H1 (cell line): ENCODE results near the gene HNRNPA3. TPM values are rescaled to one million over a fixed set of nuclear protein-coding genes. Genes with fewer than 3 reads are reported as not detected.

Experiments
- CTCF ChIA-PET: fragments of 300-600 bp; sonication (Branson Sonifier 250); formaldehyde crosslinking; loops from one replicate; lab custom pipeline; 2021; ENCODE audit not compliant: partially characterized antibody; lab: Charles Lee
- POLR2A ChIA-PET: fragments of 300-600 bp; sonication (Branson Sonifier 250); formaldehyde crosslinking; loops from one replicate; lab custom pipeline; 2021; ENCODE audit warnings: inconsistent platforms; ENCODE audit not compliant: partially characterized antibody; lab: Charles Lee
- DNase-seq, 2 experiments: peaks; one replicate each; pipeline versions ENCODE4 v3.0.0 to v3.0.0-alpha.2; 2010 to 2022; ENCODE audit warnings: low spot score in 2 of 2, low read depth in 1 of 2, mixed read lengths in 1 of 2
- FAIRE-seq: peaks from 2 replicates; lab custom pipeline; 2011; peaks lifted over from hg19 to GRCh38; lab: Jason Lieb, UNC
- H2AFZ ChIP-seq: 2 replicates; pipeline ENCODE4 v1.8.1; 2012; ENCODE audit warnings: low read length, inconsistent platforms
- H2AK5ac ChIP-seq: 2 replicates; pipeline ENCODE4 v1.6.1; 2013; ENCODE audit warnings: low read depth, low read length
- H2BK120ac ChIP-seq: replicated peaks from 2 replicates; pipeline ENCODE3; 2013; ENCODE audit warnings: low read depth, low read length, inconsistent platforms
- H2BK12ac ChIP-seq: 2 replicates; pipeline ENCODE4 v1.6.1; 2013; ENCODE audit warnings: low read depth, low read length
- H2BK15ac ChIP-seq: 2 replicates; pipeline ENCODE4 v1.6.1; 2013; ENCODE audit warnings: low read length
- H2BK20ac ChIP-seq: 2 replicates; pipeline ENCODE4 v1.6.1; 2013; ENCODE audit warnings: low read length
- H2BK5ac ChIP-seq: 2 replicates; pipeline ENCODE4 v1.6.1; 2013; ENCODE audit warnings: low read depth, low read length
- H3K14ac ChIP-seq: 2 replicates; pipeline ENCODE4 v1.6.1; 2013; ENCODE audit warnings: inconsistent platforms; ENCODE audit not compliant: insufficient read length
- H3K18ac ChIP-seq: 2 replicates; pipeline ENCODE4 v1.6.1; 2013; ENCODE audit warnings: low read length; ENCODE audit errors: extremely low read depth
- H3K23ac ChIP-seq: 2 replicates; pipeline ENCODE4 v1.6.1; 2013; ENCODE audit warnings: inconsistent platforms; ENCODE audit not compliant: insufficient read length
- H3K23me2 ChIP-seq: 2 replicates; pipeline ENCODE4 v1.6.1; 2013; ENCODE audit warnings: low read depth, low read length
- H3K27ac ChIP-seq: 2 replicates; pipeline ENCODE4 v1.6.1; 2011; ENCODE audit warnings: low read depth, low read length, inconsistent platforms
- H3K27me3 ChIP-seq, 4 experiments: replicated peaks in 1 of 4; 1 replicate in 1 of 4; 2 replicates in 3 of 4; pipeline versions ENCODE4 v1.6.1 to v1.8.1; 2011 to 2013; ENCODE audit warnings: low read length in 3 of 4, mild to moderate bottlenecking in 3 of 4, inconsistent platforms in 2 of 4, mixed read lengths in 2 of 4, moderate library complexity in 1 of 4; ENCODE audit not compliant: control insufficient read depth in 3 of 4, insufficient read depth in 3 of 4; ENCODE audit errors: extremely low read depth in 1 of 4
- H3K36me3 ChIP-seq, 4 experiments: 2 replicates each; pipeline versions ENCODE4 v1.6.1 to v1.8.1; 2011 to 2013; ENCODE audit warnings: mild to moderate bottlenecking in 4 of 4, low read length in 3 of 4, moderate library complexity in 2 of 4, control low read depth in 1 of 4, inconsistent platforms in 1 of 4; ENCODE audit not compliant: insufficient read depth in 4 of 4, control insufficient read depth in 2 of 4
- H3K4ac ChIP-seq: replicated peaks from 2 replicates; pipeline ENCODE3; 2013; ENCODE audit warnings: low read length, low read depth, mixed read lengths, inconsistent platforms; ENCODE audit not compliant: insufficient read length
- H3K4me1 ChIP-seq, 4 experiments: replicated peaks in 1 of 4; 1 replicate in 1 of 4; 2 replicates in 3 of 4; pipeline versions ENCODE4 v1.6.1 to v1.8.1; 2011 to 2013; ENCODE audit warnings: low read length in 3 of 4, inconsistent platforms in 2 of 4, mixed read lengths in 1 of 4; ENCODE audit not compliant: insufficient read depth in 4 of 4, control insufficient read depth in 3 of 4
- H3K4me2 ChIP-seq, 2 experiments: 2 replicates each; pipeline versions ENCODE4 v1.6.1 to v1.8.1; 2011 to 2013; ENCODE audit warnings: low read depth in 2 of 2, low read length in 2 of 2, control low read depth in 1 of 2, inconsistent platforms in 1 of 2, mild to moderate bottlenecking in 1 of 2; ENCODE audit not compliant: insufficient read depth in 1 of 2
- H3K4me3 ChIP-seq, 4 experiments: fragments of 200-600, 300-600 bp in 1 of 4; sonication (generic), shearing (Covaris generic), sonication (Bioruptor Twin) in 1 of 4; 2 replicates each; pipeline versions ENCODE4 v1.5.1 to v1.8.1; 2011 to 2016; ENCODE audit warnings: low read length in 4 of 4, low read depth in 3 of 4, control low read depth in 2 of 4, inconsistent platforms in 2 of 4, mild to moderate bottlenecking in 2 of 4, mixed read lengths in 1 of 4, moderate library complexity in 1 of 4; ENCODE audit not compliant: insufficient read depth in 2 of 4; ENCODE audit errors: extremely low read depth in 1 of 4
- H3K56ac ChIP-seq: replicated peaks from 2 replicates; pipeline ENCODE3; 2013; ENCODE audit warnings: low read depth, mild to moderate bottlenecking, mixed read lengths, low read length, inconsistent platforms; ENCODE audit not compliant: insufficient read length
- H3K79me1 ChIP-seq: 2 replicates; pipeline ENCODE4 v1.6.1; 2013; ENCODE audit warnings: low read depth, low read length, control low read depth
- H3K79me2 ChIP-seq, 2 experiments: 2 replicates each; pipeline versions ENCODE4 v1.6.1 to v1.8.1; 2012 to 2013; ENCODE audit warnings: low read length in 2 of 2, mild to moderate bottlenecking in 2 of 2, inconsistent platforms in 1 of 2; ENCODE audit not compliant: insufficient read depth in 2 of 2, control insufficient read depth in 1 of 2
- H3K9ac ChIP-seq, 4 experiments: replicated peaks in 1 of 4; 1 replicate in 1 of 4; 2 replicates in 3 of 4; pipeline versions ENCODE4 v1.6.1 to v1.8.1; 2011 to 2013; ENCODE audit warnings: low read depth in 3 of 4, low read length in 3 of 4, control low read depth in 2 of 4, mild to moderate bottlenecking in 2 of 4, moderate library complexity in 2 of 4, inconsistent platforms in 1 of 4; ENCODE audit errors: extremely low read depth in 1 of 4
- H3K9me3 ChIP-seq, 2 experiments: 2 replicates each; pipeline versions ENCODE4 v1.6.1 to v1.8.1; 2012 to 2013; ENCODE audit warnings: mild to moderate bottlenecking in 2 of 2, moderate library complexity in 2 of 2, control low read depth in 1 of 2, inconsistent platforms in 1 of 2, low read depth in 1 of 2, low read length in 1 of 2, mixed read lengths in 1 of 2; ENCODE audit not compliant: insufficient read depth in 2 of 2
- H4K20me1 ChIP-seq, 2 experiments: replicated peaks in 1 of 2; 2 replicates each; pipeline versions ENCODE3 to v1.8.1; 2011 to 2013; ENCODE audit warnings: inconsistent platforms in 2 of 2, low read length in 2 of 2, mild to moderate bottlenecking in 1 of 2; ENCODE audit not compliant: insufficient read depth in 2 of 2, control insufficient read depth in 1 of 2
- H4K5ac ChIP-seq: 2 replicates; pipeline ENCODE4 v1.6.1; 2013; ENCODE audit warnings: low read length, low read depth, mixed read lengths, inconsistent platforms; ENCODE audit not compliant: insufficient read length
- H4K8ac ChIP-seq: 2 replicates; pipeline ENCODE4 v1.8.0; 2013; ENCODE audit warnings: mild to moderate bottlenecking, moderate library complexity, low read length, inconsistent platforms; ENCODE audit not compliant: insufficient read depth; ENCODE audit errors: extremely low read depth
- H4K91ac ChIP-seq: replicated peaks from 2 replicates; pipeline ENCODE3; 2013; ENCODE audit warnings: low read length, mixed read lengths, inconsistent platforms; ENCODE audit not compliant: insufficient read length
- KDM4A ChIP-seq: IDR thresholded peaks from one replicate; pipeline ENCODE4 v1.7.1; 2012; ENCODE audit warnings: low read depth, mild to moderate bottlenecking, moderate library complexity, low read length, inconsistent platforms; ENCODE audit not compliant: severe bottlenecking
- RFX5 ChIP-seq: IDR thresholded peaks from 2 replicates; pipeline ENCODE4 v1.6.1; 2011; ENCODE audit warnings: low read depth, low read length, improper control_type of control experiment, borderline replicate concordance
- WGBS, 2 experiments: shearing (Covaris generic) in 1 of 2; methylation state at CpG; one replicate each; pipeline versions ENCODE4 v1.1.6 to v1.1.7; 2013 to 2015; ENCODE audit warnings: low lambda C conversion rate in 2 of 2, mixed read lengths in 2 of 2, inconsistent platforms in 1 of 2, low coverage in 1 of 2, missing lambda C conversion rate in 1 of 2; ENCODE audit not compliant: insufficient replicate concordance in 2 of 2, insufficient coverage in 1 of 2, insufficient read length in 1 of 2; ENCODE audit errors: extremely low coverage in 1 of 2, missing lambda C conversion rate in 1 of 2; 5-methylcytosine and 5-hydroxymethylcytosine counted together
- polyA plus RNA-seq, 7 experiments: library from polyadenylated mRNA; depleted of rRNA in 3 of 7; stranded (reverse) in 5 of 7; unstranded in 2 of 7; fragments of >200 nt in 5 of 7; fragments of 200-250 nt in 2 of 7; gene quantifications; 1 replicate in 5 of 7; 2 replicates in 1 of 7; 4 replicates in 1 of 7; pipeline versions ENCODE4 v1.2.1 to v1.2.3, GENCODE V29; 2011 to 2013; ENCODE audit warnings: missing spikeins in 2 of 7, mixed read lengths in 2 of 7
- total RNA-seq: library from RNA; stranded (reverse); fragmentation: NEBNext Ultra II Directional; extraction: Animal tissue kit (Norgen Biotek cat#: 25700); gene quantifications from 2 replicates; pipeline ENCODE4 v1.2.1, GENCODE V29; 2021

Gene HNRNPA3
- total and polyA plus RNA-seq, 2 of the 8 experiments (the other 6 are each of a cell fraction or from before 2014, with no cell fraction given), result 66.1 to 408 TPM

DNA sequence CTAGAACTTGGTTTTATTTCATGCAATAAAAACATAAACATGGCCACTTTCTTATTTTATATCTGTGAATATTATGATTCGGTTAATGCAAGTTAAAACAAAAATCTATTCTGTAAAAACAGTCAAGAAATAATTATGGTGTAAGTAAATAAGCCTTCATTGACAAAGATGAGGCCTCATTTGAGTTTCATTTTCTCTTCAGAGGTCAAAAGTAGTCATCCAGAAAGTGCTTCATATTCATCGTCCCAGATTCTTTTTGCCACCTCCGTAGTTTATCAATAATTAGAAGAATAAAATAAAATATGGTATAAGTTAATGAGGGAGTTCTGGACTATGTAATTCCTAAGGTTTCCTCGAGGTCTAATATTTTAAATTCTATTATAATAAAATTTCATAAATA lies 19.4 kb upstream of the HNRNPA3 start:
- no peak overlapping the region for H3K27ac ChIP-seq
- H3K79me1 ChIP-seq, result no peaks in the 10 kb centered on the region
- H3K4ac ChIP-seq, result no peak overlapping the region
- H3K18ac ChIP-seq, result no peak overlapping the region
- WGBS, 2 experiments, result 88% methylated on average over 4 of the region's 4 CpGs; no CpG with 5 or more reads in 1 of the 2 experiments
- FAIRE-seq (no peak), DNase-seq (no peak)
- ChIA-PET POLR2A (no interaction called here), CTCF (interaction anchor here (1.3 to 5.8 kb wide), 3 partner anchors 11 to 47 kb away, joined by 3 to 32 read pairs (median 9); no protein-coding TSS in a partner anchor)
- H3K79me2 ChIP-seq, result no peaks in the 10 kb centered on the region
- H3K4me1 ChIP-seq, result no peaks in the 10 kb centered on the region
- H2AFZ ChIP-seq, result no peak overlapping the region
- H3K9me3 ChIP-seq, result no peaks in the 10 kb centered on the region
- no peak overlapping the region for H3K23ac ChIP-seq
- H3K27me3 ChIP-seq, result no peaks in the 10 kb centered on the region
- H3K4me2 ChIP-seq, result no peak overlapping the region
- H2BK20ac ChIP-seq, result no peak overlapping the region
- H4K5ac ChIP-seq, result no peak overlapping the region
- H3K9ac ChIP-seq, result no peak overlapping the region
- no peak overlapping the region for H3K14ac ChIP-seq
- H2BK5ac ChIP-seq, result no peak overlapping the region
- H4K8ac ChIP-seq, result no peak overlapping the region
- H2BK15ac ChIP-seq, result no peak overlapping the region
- no peaks in the 10 kb centered on the region for H3K23me2 ChIP-seq
- no peaks in the 10 kb centered on the region for H3K36me3 ChIP-seq
- H4K20me1 ChIP-seq, result no peaks in the 10 kb centered on the region
- no peak overlapping the region for H3K56ac ChIP-seq
- no peak overlapping the region for H2BK120ac ChIP-seq
- H3K4me3 ChIP-seq, result no peak overlapping the region
- H4K91ac ChIP-seq, result no peak overlapping the region
- no peak overlapping the region for H2AK5ac ChIP-seq
- H2BK12ac ChIP-seq, result no peak overlapping the region
- TF ChIP-seq RFX5, result no peak
- TF ChIP-seq KDM4A, result no peak
